Right ventricle myocardium superior (tissue), 1 donor: Measurements from ENCODE around the gene PMFBP1. TPM values are rescaled to one million over a fixed set of nuclear protein-coding genes. Genes with fewer than 3 reads are reported as not detected.

ENCODE experiments used
- ATAC-seq: fragments of 200-7000 bp; cut with Tn5 transposase; one replicate; pipeline ENCODE4 v1.9.1; 2020; ENCODE audit warnings: mild to moderate bottlenecking; ENCODE audit not compliant: poor library complexity
- DNase-seq: peaks from one replicate; pipeline ENCODE4 v3.0.0-alpha.2; 2020
- intact Hi-C: fragments of 100-400 bp; cut with DNase I; formaldehyde crosslinking; loops from one replicate; pipeline ENCODE4 v1.11.2; 2022
- total RNA-seq: library from RNA; stranded (reverse); fragmentation: NEBNext Ultra II Directional; extraction: Animal tissue kit (Norgen Biotek cat#: 25700); gene quantifications from one replicate; pipeline ENCODE4 v1.2.1, GENCODE V29; 2021
- donor health status: DM: no; HTN: yes; CAD: no; lungs with severe emphysema.

Gene PMFBP1
- total RNA-seq, 1 donor from 2014 or later = 0.19 TPM

GRCh38 chr16:72111657-72112451 is 60.1 kb downstream of the PMFBP1 start:
- DNase-seq (no peak), ATAC-seq (no peak)
- intact Hi-C loops = no loop called here

GRCh38 chr16:72110662-72111615 is 61.0 kb downstream of the PMFBP1 start:
- no peak for DNase-seq
- intact Hi-C loops = no loop called here
- ATAC-seq = no peak

GRCh38 chr16:72109966-72110530 is 61.9 kb downstream of the PMFBP1 start:
- ATAC-seq = no peak
- intact Hi-C loops = no loop called here
- DNase-seq = no peak

- DNase-seq (no peak), ATAC-seq (no peak)
- intact Hi-C loops = no loop called here
Measured at GRCh38 chr16:72109300-72109699, 62.7 kb downstream of the PMFBP1 start.

GRCh38 chr16:72108353-72109102 is 63.4 kb downstream of the PMFBP1 start:
- intact Hi-C loops = no loop called here
- DNase-seq (no peak), ATAC-seq (no peak)

DNA sequence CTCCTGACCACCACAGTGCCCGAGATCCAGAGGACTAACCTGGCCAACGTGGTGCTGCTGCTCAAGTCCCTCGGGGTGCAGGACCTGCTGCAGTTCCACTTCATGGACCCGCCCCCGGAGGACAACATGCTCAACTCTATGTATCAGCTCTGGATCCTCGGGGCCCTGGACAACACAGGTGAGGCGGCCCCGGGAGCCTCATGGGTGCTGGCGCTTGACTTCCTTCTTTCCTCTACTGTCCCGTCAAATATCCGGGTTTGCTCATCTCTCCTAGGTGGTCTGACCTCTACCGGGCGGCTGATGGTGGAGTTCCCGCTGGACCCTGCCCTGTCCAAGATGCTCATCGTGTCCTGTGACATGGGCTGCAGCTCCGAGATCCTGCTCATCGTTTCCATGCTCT is 64.6 kb downstream of the PMFBP1 start:
- ATAC-seq = no peak
- no peak for DNase-seq
- intact Hi-C loops = no loop called here

DNA sequence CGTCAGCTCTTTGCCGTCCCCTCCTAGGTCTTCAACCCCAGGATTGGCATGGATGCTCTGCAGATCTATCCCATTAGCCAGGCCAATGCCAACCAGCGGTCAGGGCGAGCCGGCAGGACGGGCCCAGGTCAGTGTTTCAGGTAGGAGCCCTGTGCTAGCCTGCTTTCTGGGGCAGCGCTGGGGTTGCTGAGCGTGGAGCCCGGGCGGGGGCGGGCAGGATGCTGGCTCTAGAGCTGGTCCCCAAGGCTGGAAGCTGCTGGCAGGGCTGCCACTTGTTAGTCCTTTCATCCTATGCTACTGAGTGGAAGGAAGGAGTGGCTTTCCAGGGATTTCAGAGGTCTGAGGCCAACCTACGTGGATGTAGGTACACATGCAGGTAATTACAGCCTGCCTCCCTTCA is 66.0 kb downstream of the PMFBP1 start:
- ATAC-seq = no peak

GRCh38 chr16:72104905-72105304 is 67.0 kb downstream of the PMFBP1 start:
- ATAC-seq = no peak
- no peak for DNase-seq
- intact Hi-C loops = no loop called here

More for the DNA sequence above, 66.0 kb downstream of the PMFBP1 start:
- DNase-seq = no peak
- intact Hi-C loops = no loop called here

GRCh38 chr16:72101195-72101594 is 70.8 kb downstream of the PMFBP1 start:
- intact Hi-C loops = no loop called here
- ATAC-seq = no peak
- no peak for DNase-seq

GRCh38 chr16:72099377-72099818 is 72.6 kb downstream of the PMFBP1 start:
- intact Hi-C loops = loop anchor here (2.0 kb wide), 1 partner anchor 33 kb away; no protein-coding TSS in a partner anchor
- peak; percentile 88 for ATAC-seq

DNA sequence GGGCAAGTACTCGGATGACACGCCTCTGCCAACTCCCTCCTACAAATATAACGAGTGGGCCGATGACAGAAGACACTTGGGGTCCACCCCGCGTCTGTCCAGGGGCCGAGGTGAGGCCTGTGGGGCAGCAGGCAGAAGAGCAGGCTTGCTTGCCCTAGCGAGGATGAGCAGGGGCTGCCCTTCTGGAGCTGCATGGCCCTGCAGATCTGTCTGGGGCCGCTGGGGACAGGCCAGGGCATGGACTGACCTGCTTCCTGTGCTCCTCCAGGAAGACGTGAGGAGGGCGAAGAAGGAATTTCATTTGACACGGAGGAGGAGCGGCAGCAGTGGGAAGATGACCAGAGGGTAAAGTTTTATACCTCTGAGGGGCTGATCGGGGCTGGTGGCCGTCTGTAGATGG is 73.0 kb downstream of the PMFBP1 start:
- DNase-seq = no peak
- intact Hi-C loops = loop anchor here (2.0 kb wide), 1 partner anchor 32 kb away; no protein-coding TSS in a partner anchor
- peak; percentile 7 for ATAC-seq

More at GRCh38 chr16:72099377-72099818, 72.6 kb downstream of the PMFBP1 start:
- DNase-seq = no peak

DNA sequence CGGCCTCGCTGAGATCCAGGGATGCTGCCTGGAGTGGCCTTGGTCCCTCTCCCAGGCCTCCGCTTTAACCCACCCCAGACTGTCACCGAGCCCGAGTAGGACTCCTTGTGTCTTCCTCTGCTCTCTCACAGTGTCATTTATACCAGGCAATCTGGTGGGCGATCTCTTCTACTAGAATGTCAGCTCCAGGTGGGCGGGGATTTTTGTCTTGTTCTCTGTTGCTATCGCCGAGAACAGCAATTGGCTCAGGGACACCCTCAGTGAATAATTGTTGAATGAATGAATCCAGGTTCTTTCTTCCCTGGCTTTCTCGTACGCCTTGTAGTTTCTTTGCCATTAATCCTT is 77.7 kb downstream of the PMFBP1 start:
- intact Hi-C loops = no loop called here
- DNase-seq = no peak
- peak; percentile 1 for ATAC-seq

- ATAC-seq = peak; percentile 99
- DNase-seq = peak; percentile 95
- intact Hi-C loops = no loop called here
Measured at GRCh38 chr16:72093448-72094265, 78.3 kb downstream of the PMFBP1 start, which contains the start of the genes DHX38 and TXNL4B. Gene DHX38, plus strand, starts transcription at chr16:72093847. Its CDS starts 2,311 bp downstream, at chr16:72096158. Gene TXNL4B, minus strand, starts transcription at chr16:72093620. Its CDS starts 2,871 bp downstream, at chr16:72090749.

DNA sequence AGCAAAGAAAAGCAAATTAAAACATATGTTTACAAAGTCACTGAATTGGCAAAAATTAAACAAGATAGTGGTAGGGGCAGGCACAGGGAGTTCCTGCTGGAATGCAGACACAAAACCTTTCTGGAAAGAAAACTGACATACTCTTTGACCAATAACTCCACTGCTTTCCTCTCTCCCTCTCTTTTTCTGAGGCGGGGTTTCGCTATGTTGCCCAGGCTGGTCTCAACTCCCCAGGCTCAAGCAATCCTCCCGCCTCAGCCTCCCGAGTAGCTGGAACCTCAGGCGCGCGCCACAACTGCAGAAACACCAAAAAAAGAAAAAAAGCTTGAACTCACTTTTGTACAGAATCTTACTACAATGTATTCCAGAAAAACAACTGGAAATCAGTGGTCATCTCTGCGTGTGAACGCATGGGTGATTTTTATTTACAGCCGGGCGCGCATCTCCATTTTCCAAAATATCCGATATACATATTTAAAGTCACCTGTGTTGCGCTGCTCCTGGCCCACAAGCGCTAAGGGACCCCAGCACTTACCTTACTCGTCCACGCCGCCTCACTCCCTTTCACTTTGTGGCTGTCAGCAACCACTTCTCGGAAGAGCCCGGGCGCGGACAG is 79.0 kb downstream of the PMFBP1 start:
- intact Hi-C loops = no loop called here
- ATAC-seq (peak; percentile 51), DNase-seq (no peak)

- intact Hi-C loops = no loop called here
- DNase-seq = no peak
- ATAC-seq = no peak
Measured at GRCh38 chr16:72091217-72091616, 80.7 kb downstream of the PMFBP1 start.

GRCh38 chr16:72085002-72085401 is 87.0 kb downstream of the PMFBP1 start:
- peak; percentile 93 for ATAC-seq

GRCh38 chr16:72084445-72084844 is 87.5 kb downstream of the PMFBP1 start:
- ATAC-seq = no peak
- DNase-seq = no peak
- intact Hi-C loops = no loop called here

More at GRCh38 chr16:72085002-72085401, 87.0 kb downstream of the PMFBP1 start:
- intact Hi-C loops = no loop called here
- DNase-seq = peak; percentile 80
